ENCODE results near the gene ZFP82.

ZFP82 gene

DNA sequence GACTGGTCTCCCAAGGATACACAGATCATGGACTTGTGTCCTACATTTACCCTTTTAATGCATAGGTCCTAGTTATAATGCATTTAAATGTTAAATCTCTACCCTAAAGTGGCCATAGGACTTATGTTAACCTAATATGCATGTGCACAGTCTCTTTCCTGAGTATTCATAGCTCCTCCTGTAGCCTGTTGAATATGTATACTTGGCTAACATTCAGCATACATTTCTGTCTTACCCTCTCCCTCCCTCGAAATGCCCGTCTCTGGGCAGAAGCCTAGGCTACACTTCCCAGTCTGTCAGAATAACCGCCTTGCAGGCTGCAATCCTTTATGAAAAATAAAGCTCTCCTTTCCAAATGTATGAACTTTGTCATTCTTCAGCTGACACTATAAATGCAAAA, 13.9 kb downstream of the ZFP82 start:
- Histone ChIP-seq H3K9me3 (ENCODE audit: insufficient read depth, low read length) (no peaks in the 10 kb centered on the region), H3K4me3 (ENCODE audit: low read length) (no peak overlapping the region), H4K20me1 (ENCODE audit: insufficient read depth, low read length) (no peaks in the 10 kb centered on the region), H3K36me3 (replicated peaks; ENCODE audit: low read depth, low read length) (peaks cover 86% of the 10 kb centered on the region), H3K79me2 (ENCODE audit: low read length) (peaks cover 8% of the 10 kb centered on the region), H3K27ac (ENCODE audit: low read length) (no peak overlapping the region), H2AFZ (ENCODE audit: low read depth, low read length) (no peak overlapping the region), H3K4me2 (ENCODE audit: low read length) (no peak overlapping the region), H3K27me3 (ENCODE audit: low read depth, low read length) (no peaks in the 10 kb centered on the region), H3K9ac (ENCODE audit: low read length) (no peak overlapping the region), H3K4me1 (ENCODE audit: low read length) (peaks cover 7% of the 10 kb centered on the region; the same call in 1 of the 2 replicates)
- TF ChIP-seq, protein P1, sequence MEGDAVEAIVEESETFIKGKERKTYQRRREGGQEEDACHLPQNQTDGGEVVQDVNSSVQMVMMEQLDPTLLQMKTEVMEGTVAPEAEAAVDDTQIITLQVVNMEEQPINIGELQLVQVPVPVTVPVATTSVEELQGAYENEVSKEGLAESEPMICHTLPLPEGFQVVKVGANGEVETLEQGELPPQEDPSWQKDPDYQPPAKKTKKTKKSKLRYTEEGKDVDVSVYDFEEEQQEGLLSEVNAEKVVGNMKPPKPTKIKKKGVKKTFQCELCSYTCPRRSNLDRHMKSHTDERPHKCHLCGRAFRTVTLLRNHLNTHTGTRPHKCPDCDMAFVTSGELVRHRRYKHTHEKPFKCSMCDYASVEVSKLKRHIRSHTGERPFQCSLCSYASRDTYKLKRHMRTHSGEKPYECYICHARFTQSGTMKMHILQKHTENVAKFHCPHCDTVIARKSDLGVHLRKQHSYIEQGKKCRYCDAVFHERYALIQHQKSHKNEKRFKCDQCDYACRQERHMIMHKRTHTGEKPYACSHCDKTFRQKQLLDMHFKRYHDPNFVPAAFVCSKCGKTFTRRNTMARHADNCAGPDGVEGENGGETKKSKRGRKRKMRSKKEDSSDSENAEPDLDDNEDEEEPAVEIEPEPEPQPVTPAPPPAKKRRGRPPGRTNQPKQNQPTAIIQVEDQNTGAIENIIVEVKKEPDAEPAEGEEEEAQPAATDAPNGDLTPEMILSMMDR (IDR thresholded peaks at IDR 0.05; ENCODE audit: low read depth, low read length), result no peak
- TF ChIP-seq EZH2phosphoT487 (IDR thresholded peaks at IDR 0.05; ENCODE audit: low read depth), result no peak

DNA sequence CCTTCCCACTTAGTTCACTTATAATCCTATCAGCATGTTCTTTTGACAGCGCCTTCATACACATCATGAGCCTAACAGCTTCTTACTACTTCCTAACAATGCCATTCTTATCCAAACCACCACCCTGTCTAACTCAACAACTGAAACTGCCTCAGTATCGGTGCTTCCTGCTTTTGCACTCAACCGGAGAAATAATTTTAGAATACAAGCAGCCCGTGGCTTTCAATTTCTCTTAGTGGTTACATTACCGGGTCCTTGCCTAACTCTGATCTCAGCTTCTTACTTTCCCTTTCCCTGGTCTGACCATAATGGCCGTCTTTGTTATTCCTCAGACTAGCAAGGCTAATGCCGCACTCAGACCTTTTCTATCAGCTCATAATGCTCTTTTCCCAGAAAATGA, 17.0 kb downstream of the ZFP82 start:
- Histone ChIP-seq H3K79me2 (ENCODE audit: low read length) (no peaks in the 10 kb centered on the region), H3K27ac (ENCODE audit: low read length) (no peak overlapping the region), H3K27me3 (ENCODE audit: low read depth, low read length) (no peaks in the 10 kb centered on the region), H4K20me1 (ENCODE audit: insufficient read depth, low read length) (no peaks in the 10 kb centered on the region), H3K4me1 (ENCODE audit: low read length) (peaks cover 7% of the 10 kb centered on the region; the same call in 1 of the 2 replicates), H3K4me2 (ENCODE audit: low read length) (no peak overlapping the region), H3K36me3 (replicated peaks; ENCODE audit: low read depth, low read length) (peaks cover 87% of the 10 kb centered on the region), H3K9me3 (ENCODE audit: insufficient read depth, low read length) (peaks cover 7% of the 10 kb centered on the region; the same call in 1 of the 2 replicates), H3K9ac (ENCODE audit: low read length) (no peak overlapping the region), H3K4me3 (ENCODE audit: low read length) (no peak overlapping the region), H2AFZ (ENCODE audit: low read depth, low read length) (no peak overlapping the region)
- TF ChIP-seq, protein P1 (IDR thresholded peaks at IDR 0.05; ENCODE audit: low read depth, low read length), result no peak
- TF ChIP-seq EZH2phosphoT487 (IDR thresholded peaks at IDR 0.05; ENCODE audit: low read depth), result no peak

DNA sequence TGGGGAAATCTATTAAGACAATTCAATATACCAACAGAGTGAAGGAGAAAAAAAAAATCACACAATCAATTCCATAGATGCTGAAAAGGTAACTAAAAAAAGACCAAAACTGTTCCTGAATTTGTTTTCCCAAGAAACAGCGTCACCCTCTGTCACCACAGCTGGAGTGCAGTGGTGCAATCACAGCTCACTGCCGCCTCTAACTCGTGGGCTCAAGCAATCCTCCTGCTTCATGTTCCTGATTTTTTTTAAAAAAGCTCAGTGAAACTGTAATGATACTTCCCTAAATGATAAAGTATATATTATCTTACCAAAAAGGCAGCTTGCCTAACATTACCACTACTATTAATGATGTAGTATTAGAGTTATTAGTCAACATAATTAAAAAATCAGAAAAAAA, 19.9 kb downstream of the ZFP82 start:
- Histone ChIP-seq H3K27ac (ENCODE audit: low read length) (no peak overlapping the region), H3K4me2 (ENCODE audit: low read length) (no peak overlapping the region), H3K36me3 (replicated peaks; ENCODE audit: low read depth, low read length) (peaks cover 87% of the 10 kb centered on the region), H3K9me3 (ENCODE audit: insufficient read depth, low read length) (peaks cover 22% of the 10 kb centered on the region), H4K20me1 (ENCODE audit: insufficient read depth, low read length) (no peaks in the 10 kb centered on the region), H3K79me2 (ENCODE audit: low read length) (no peaks in the 10 kb centered on the region), H3K4me3 (ENCODE audit: low read length) (no peak overlapping the region), H3K9ac (ENCODE audit: low read length) (no peak overlapping the region), H3K4me1 (ENCODE audit: low read length) (peaks cover 7% of the 10 kb centered on the region; the same call in 1 of the 2 replicates), H3K27me3 (ENCODE audit: low read depth, low read length) (no peaks in the 10 kb centered on the region), H2AFZ (ENCODE audit: low read depth, low read length) (no peak overlapping the region)
- TF ChIP-seq, protein P1 (IDR thresholded peaks at IDR 0.05; ENCODE audit: low read depth, low read length), result no peak
- no peak for TF ChIP-seq EZH2phosphoT487 (IDR thresholded peaks at IDR 0.05; ENCODE audit: low read depth)

DNA sequence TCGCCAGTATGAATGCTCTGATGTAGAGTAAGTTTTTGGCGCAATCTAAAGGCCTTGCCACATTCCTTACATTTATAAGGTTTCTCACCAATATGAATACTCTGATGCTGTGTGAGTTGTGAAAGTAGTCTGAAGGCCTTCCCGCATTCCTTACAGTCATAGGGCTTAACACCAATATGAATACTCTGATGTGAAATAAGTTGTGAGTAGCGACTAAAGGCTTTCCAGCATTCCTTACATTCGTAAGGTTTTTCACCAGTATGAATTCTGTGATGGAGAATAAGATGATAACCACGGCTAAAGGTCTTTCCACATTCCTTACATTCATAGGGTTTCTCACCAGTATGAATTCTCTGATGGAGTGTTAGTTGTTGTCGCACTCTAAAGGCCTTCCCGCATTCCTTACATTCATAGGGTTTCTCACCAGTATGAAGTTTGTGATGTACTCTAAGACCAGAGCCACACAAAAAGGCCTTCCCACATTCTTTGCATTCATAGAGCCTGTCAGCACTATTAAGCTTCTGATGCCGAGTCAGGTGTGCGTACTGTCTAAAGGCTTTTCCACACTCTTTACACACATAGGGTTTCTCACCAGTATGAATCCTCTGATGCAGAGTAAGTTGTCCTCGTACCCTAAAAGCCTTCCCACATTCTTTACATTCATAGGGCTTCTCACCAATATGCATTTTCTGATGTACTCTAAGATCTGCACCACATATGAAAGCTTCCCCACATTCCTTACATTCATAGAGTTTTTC, 25.3 kb downstream of the ZFP82 start:
- no peak overlapping the region for H2AFZ ChIP-seq (ENCODE audit: low read depth, low read length)
- TF ChIP-seq EZH2phosphoT487 (IDR thresholded peaks at IDR 0.05; ENCODE audit: low read depth), result no peak
- TF ChIP-seq, protein P1 (IDR thresholded peaks at IDR 0.05; ENCODE audit: low read depth, low read length), result no peak
- no peak overlapping the region for H3K4me3 ChIP-seq (ENCODE audit: low read length)
- no peak overlapping the region for H3K9ac ChIP-seq (ENCODE audit: low read length)
- H3K27me3 ChIP-seq (ENCODE audit: low read depth, low read length), result no peaks in the 10 kb centered on the region
- H3K79me2 ChIP-seq (ENCODE audit: low read length), result no peaks in the 10 kb centered on the region
- peaks cover 55% of the 10 kb centered on the region for H3K9me3 ChIP-seq (ENCODE audit: insufficient read depth, low read length)
- no peak overlapping the region for H3K27ac ChIP-seq (ENCODE audit: low read length)
- peaks cover 82% of the 10 kb centered on the region for H3K36me3 ChIP-seq (replicated peaks; ENCODE audit: low read depth, low read length)
- no peaks in the 10 kb centered on the region for H3K4me1 ChIP-seq (ENCODE audit: low read length)
- H4K20me1 ChIP-seq (ENCODE audit: insufficient read depth, low read length), result no peaks in the 10 kb centered on the region
- no peak overlapping the region for H3K4me2 ChIP-seq (ENCODE audit: low read length)
